Stimulated activated CD4-positive, alpha-beta T cell treated with anti-CD3 and anti-CD28 coated beads, Interleukin-1b, Interleukin-23, amount 100 ng/mL, for 1 hour (primary cell): Measurements from ENCODE around the gene SNPH.
A peak's percentile ranks its signal among the peaks of the same experiment; 100 is the strongest.

Experiments
- DNase-seq, 2 donors: peaks; one replicate each; pipeline ENCODE4 v3.0.0-alpha.2; 2020; ENCODE audit warnings: low read depth in 2 of 2

Gene SNPH

GRCh38 chr20:1287787-1288569 lies 21.9 kb downstream of the SNPH start:
- DNase-seq = no peak

- no peak for DNase-seq
Measured at GRCh38 chr20:1291191-1291741, 25.2 kb downstream of the SNPH start.

- DNase-seq = no peak
Measured at GRCh38 chr20:1292620-1293019, 26.5 kb downstream of the SNPH start.

GRCh38 chr20:1293641-1294379 lies 27.7 kb downstream of the SNPH start:
- no peak for DNase-seq

- no peak for DNase-seq
Measured at GRCh38 chr20:1294497-1294896, 28.4 kb downstream of the SNPH start.

- DNase-seq = no peak
Measured at GRCh38 chr20:1295276-1295930, 29.3 kb downstream of the SNPH start.

GRCh38 chr20:1296117-1296610 lies 30.1 kb downstream of the SNPH start:
- no peak for DNase-seq

- no peak for DNase-seq
Measured at GRCh38 chr20:1296922-1297321, 30.8 kb downstream of the SNPH start.

- DNase-seq = no peak
Measured at GRCh38 chr20:1297486-1297885, 31.4 kb downstream of the SNPH start.

GRCh38 chr20:1298166-1298565 lies 32.1 kb downstream of the SNPH start:
- no peak for DNase-seq

GRCh38 chr20:1298888-1299511 lies 32.9 kb downstream of the SNPH start:
- no peak for DNase-seq

- peak in 1 of 2 donors; percentile 19 for DNase-seq
Measured at GRCh38 chr20:1299522-1299921, 33.4 kb downstream of the SNPH start.

GRCh38 chr20:1300083-1300840 lies 34.2 kb downstream of the SNPH start:
- no peak for DNase-seq

GRCh38 chr20:1301031-1301529 lies 35.0 kb downstream of the SNPH start:
- DNase-seq = no peak

- DNase-seq = no peak
Measured at GRCh38 chr20:1302685-1303541, 36.8 kb downstream of the SNPH start.

GRCh38 chr20:1304710-1305515 lies 38.8 kb downstream of the SNPH start:
- DNase-seq = no peak

GRCh38 chr20:1305712-1306111 lies 39.6 kb downstream of the SNPH start:
- no peak for DNase-seq

GRCh38 chr20:1306316-1307135 lies 40.4 kb downstream of the SNPH start:
- DNase-seq = no peak
